ENCODE data around the gene BFSP2. TPM values are rescaled to one million over a fixed set of nuclear protein-coding genes. Genes with fewer than 3 reads are reported as not detected.
"Not testable (repeated sequence)": the region's sequence is repeated elsewhere in the genome, so short reads cannot be mapped to it uniquely, and the experiment has no call there.

The BFSP2 gene
- polyA plus RNA-seq, 1 donor, result not detected

DNA sequence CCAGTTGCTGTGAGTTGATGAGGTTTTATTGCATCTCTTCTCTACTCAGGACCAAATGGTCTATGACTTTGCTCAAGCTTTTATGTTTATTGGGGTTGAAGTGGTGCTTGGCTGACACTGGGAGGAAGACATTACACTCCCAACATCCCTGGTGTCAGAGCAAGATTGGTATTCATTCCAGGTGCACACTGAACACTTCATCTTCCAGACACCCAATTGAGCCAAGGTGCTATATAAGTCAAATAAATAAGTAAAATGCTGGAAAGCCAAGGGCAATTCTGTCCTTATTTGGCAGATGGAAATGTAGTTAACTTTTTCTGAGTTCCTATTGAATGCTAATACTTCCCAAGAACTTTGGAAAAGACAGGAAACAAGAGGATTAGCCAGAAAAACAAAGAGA lies 120.4 kb downstream of the BFSP2 start:
- DNase-seq (ENCODE audit: low read depth), result no peak

GRCh38 chr3:133520938-133521337 lies 121.1 kb downstream of the BFSP2 start:
- not testable (repeated sequence) for DNase-seq (ENCODE audit: low read depth)

DNA sequence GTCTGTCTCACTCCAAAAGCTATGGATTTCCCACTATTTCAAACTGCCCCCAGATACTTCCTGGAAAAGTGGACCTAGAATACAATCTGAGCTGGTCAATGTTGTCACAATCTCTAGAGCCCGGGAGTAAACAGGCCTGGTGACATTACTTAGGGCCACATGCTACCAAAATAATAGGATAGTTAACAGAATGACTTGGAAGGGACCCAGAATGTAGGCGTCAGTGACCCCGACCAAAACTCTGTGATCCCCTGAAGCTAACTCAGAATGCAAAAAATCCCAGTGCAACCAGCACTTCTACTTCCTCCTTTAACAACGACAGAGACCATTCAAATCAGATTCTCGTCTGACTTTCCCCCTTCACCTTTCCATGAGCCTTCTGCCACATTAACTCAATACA lies 122.1 kb downstream of the BFSP2 start:
- no peak for DNase-seq (ENCODE audit: low read depth)

DNA sequence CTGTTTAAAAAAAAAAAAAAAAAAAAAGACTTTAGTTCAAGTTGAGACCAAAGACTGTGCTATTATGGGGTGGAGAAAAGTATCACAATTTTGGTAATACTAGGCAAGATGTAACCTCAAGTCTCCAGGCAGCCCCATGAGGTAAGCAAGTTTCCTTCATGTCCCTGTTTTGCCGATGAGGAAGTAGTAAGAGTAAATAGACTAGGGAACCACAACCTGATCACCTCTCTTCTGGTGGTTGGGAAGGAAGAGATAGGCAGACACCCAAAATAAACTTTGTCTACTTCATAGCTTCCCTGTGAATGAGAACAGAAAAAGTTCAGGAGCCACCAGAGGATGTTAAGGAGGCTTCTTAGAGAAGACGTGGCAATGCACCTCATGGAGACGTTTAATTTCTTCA lies 123.9 kb downstream of the BFSP2 start:
- DNase-seq (ENCODE audit: low read depth), result not testable (repeated sequence)

Other genes with a start within 250 kb of the BFSP2 start
- gene CDV3, start 173.6 kb downstream of the BFSP2 start, polyA plus RNA-seq (ENCODE audit: insufficient read length), result 142 TPM

Data from forelimb muscle (tissue), 1 donor.